UCSD-AML1 (cell line): ENCODE data around the gene NT5C1B.

Experiments used
- DNase-seq: peaks from one replicate; lab custom pipeline; 2025; ENCODE audit not compliant: unreplicated experiment; lab: John Stamatoyannopoulos, UW

The NT5C1B gene

GRCh38 chr2:18518116-18519111 lies 71.0 kb downstream of the NT5C1B start:
- DNase-seq = no peak

- no peak for DNase-seq
Observed at GRCh38 chr2:18517386-18517785, 72.0 kb downstream of the NT5C1B start.

- DNase-seq = no peak
Observed at GRCh38 chr2:18516112-18516511, 73.3 kb downstream of the NT5C1B start.

GRCh38 chr2:18514526-18515461 lies 74.6 kb downstream of the NT5C1B start:
- no peak for DNase-seq
